ENCODE results near the gene HS2ST1.

- no peak for TF ChIP-seq POLR2A (IDR thresholded peaks at IDR 0.05)
- TF ChIP-seq CTCF (IDR thresholded peaks at IDR 0.05) = no peak
Measured at GRCh38 chr1:86924324-86924960, 10.0 kb downstream of the HS2ST1 start.

Data from body of pancreas (tissue), 4 donors.